ENCODE results near the gene ZNF445. TPM values are rescaled to one million over a fixed set of nuclear protein-coding genes. Genes with fewer than 3 reads are reported as not detected.
"Not testable (repeated sequence)": the region's sequence is repeated elsewhere in the genome, so short reads cannot be mapped to it uniquely, and the experiment has no call there.

Gene ZNF445
- total RNA-seq, 2 donors from 2014 or later = 9.2 to 15.7 TPM

DNA sequence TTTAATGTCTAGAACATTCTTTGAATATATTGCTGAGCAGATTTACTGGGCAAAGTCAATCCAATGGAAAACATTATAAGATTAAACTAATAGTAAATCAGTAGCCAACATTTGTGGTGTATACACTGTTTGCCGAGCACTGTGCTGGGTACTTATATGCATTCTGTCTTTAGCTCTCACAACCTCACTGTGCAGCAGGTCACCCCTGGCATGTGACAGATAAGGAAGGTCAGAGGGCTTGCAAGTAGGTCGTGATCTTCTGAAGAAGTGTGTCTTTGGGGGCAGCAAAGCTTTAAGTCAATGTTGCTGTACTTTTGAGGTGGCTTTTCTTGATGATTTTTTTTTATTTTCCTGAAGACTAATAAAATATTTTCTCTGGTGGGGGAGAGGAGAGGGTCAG is 76.7 kb downstream of the ZNF445 start:
- Histone ChIP-seq H3K4me1 (ENCODE audit: control insufficient read depth in 1 of 2, low read depth in 2 of 2) (no peaks in the 10 kb centered on the region), H3K4me3 (no peak overlapping the region), H3K36me3 (peaks cover 12% of the 10 kb centered on the region), H3K9me3 (no peaks in the 10 kb centered on the region), H3K27me3 (replicated peaks; ENCODE audit: insufficient read depth) (no peaks in the 10 kb centered on the region), H3K27ac (no peak overlapping the region)
- TF ChIP-seq, protein P1, sequence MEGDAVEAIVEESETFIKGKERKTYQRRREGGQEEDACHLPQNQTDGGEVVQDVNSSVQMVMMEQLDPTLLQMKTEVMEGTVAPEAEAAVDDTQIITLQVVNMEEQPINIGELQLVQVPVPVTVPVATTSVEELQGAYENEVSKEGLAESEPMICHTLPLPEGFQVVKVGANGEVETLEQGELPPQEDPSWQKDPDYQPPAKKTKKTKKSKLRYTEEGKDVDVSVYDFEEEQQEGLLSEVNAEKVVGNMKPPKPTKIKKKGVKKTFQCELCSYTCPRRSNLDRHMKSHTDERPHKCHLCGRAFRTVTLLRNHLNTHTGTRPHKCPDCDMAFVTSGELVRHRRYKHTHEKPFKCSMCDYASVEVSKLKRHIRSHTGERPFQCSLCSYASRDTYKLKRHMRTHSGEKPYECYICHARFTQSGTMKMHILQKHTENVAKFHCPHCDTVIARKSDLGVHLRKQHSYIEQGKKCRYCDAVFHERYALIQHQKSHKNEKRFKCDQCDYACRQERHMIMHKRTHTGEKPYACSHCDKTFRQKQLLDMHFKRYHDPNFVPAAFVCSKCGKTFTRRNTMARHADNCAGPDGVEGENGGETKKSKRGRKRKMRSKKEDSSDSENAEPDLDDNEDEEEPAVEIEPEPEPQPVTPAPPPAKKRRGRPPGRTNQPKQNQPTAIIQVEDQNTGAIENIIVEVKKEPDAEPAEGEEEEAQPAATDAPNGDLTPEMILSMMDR (IDR thresholded peaks at IDR 0.05) = no peak
- ATAC-seq (ENCODE audit: insufficient number of reproducible peaks, low FRiP score, low read depth) (no peak), DNase-seq (ENCODE audit: low spot score) (no peak)

DNA sequence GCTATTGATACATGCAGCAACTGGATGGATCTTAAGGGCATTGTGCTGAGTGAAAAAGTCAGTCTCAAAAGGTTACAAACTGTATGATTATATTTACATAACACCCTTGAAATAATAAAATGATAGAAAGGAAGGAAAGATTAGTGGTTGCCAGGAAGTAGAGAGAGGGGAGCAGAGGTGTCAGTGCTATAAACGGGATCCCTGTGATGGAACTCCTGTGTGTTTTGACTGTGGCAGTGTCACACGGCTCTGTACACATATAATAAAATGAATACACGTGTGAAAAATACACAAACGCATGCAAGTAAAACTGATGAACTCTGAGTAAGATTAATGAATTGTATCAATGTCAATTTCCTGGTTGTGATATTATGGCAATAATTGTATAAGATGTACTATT is 78.6 kb downstream of the ZNF445 start:
- Histone ChIP-seq H3K36me3 (peaks cover 8% of the 10 kb centered on the region), H3K27ac (no peak overlapping the region), H3K4me3 (no peak overlapping the region), H3K4me1 (ENCODE audit: control insufficient read depth in 1 of 2, low read depth in 2 of 2) (no peaks in the 10 kb centered on the region), H3K9me3 (no peaks in the 10 kb centered on the region), H3K27me3 (replicated peaks; ENCODE audit: insufficient read depth) (no peaks in the 10 kb centered on the region)
- ATAC-seq (ENCODE audit: insufficient number of reproducible peaks, low FRiP score, low read depth) = no peak
- DNase-seq (ENCODE audit: low spot score) = no peak
- TF ChIP-seq, protein P1 (IDR thresholded peaks at IDR 0.05) = no peak

DNA sequence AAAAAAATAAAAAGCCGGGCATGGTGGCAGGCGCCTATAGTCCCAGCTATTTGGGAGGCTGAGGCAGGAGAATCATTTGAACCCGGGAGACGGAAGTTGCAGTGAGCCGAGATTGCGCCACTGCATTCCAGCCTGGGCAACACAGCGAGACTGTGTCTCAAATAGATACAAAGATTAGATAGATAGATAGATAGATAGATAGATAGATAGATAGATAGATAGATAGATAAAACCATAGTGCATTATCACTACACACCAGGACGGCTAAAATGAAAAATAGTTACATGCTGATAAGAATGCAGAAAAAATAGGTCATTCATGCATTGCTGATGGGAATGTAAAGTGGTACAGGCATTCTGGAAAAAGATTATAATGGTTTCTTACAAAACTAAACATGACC is 79.2 kb downstream of the ZNF445 start:
- H3K27ac ChIP-seq; H3K36me3 ChIP-seq; H3K9me3 ChIP-seq; DNase-seq (ENCODE audit: low spot score); H3K27me3 ChIP-seq (replicated peaks; ENCODE audit: insufficient read depth); H3K4me1 ChIP-seq (ENCODE audit: control insufficient read depth in 1 of 2, low read depth in 2 of 2); H3K4me3 ChIP-seq; ATAC-seq (ENCODE audit: insufficient number of reproducible peaks, low FRiP score, low read depth): not testable (repeated sequence)

DNA sequence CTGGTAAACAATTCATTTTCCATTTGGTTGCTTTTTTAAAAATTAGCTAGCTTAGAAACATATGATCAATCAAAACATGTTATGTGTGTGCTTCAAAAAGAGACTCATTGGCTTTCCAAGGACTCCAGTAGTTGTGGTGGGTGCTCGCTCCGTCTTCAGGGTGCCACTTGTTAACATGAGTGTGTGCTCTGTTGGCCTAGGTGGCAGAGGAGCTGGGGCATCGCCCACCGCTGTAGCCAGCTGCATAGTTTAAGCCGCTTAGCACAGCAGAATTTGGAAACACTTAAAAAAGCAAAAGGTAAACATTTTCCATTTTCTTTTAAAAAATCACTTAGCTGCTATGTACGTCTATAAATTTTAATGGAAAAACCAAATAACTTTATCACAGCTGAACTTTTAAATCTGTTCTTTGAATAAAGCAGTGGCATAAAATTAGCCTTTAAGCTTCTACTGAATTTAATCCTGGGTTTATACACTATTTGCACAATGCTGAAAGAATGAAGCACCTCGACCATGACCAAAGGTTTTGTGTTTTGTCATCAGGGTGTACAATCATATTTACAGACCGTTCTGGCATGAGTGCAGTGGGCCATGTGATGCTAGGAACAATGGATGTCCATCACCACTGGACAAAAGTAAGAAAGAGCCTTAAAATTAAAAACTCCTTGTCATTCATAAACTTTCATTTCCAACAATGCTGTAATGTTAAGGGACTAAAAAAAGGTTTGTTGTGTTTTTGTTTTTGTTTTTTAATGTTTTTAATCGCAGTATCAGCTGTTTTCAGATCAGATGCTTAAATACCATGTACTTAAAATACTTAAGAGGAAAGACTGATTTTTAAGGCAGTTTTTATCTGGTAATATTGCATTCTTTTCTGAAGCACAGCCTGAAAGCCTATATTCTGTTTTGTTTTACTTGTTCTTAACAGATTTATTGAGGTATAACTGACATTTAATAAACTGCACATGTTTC is 81.0 kb downstream of the ZNF445 start:
- Histone ChIP-seq H3K4me3 (no peak overlapping the region), H3K27ac (no peak overlapping the region), H3K36me3 (peaks cover 8% of the 10 kb centered on the region), H3K9me3 (no peaks in the 10 kb centered on the region), H3K27me3 (replicated peaks; ENCODE audit: insufficient read depth) (no peaks in the 10 kb centered on the region), H3K4me1 (ENCODE audit: control insufficient read depth in 1 of 2, low read depth in 2 of 2) (no peaks in the 10 kb centered on the region)
- ATAC-seq (ENCODE audit: insufficient number of reproducible peaks, low FRiP score, low read depth) (no peak), DNase-seq (ENCODE audit: low spot score) (no peak)
- TF ChIP-seq, protein P1 (IDR thresholded peaks at IDR 0.05) = no peak

- H3K4me1 ChIP-seq (ENCODE audit: control insufficient read depth in 1 of 2, low read depth in 2 of 2) = no peaks in the 10 kb centered on the region
- no peak overlapping the region for H3K27ac ChIP-seq
- ATAC-seq (ENCODE audit: insufficient number of reproducible peaks, low FRiP score, low read depth) (no peak), DNase-seq (ENCODE audit: low spot score) (no peak)
- H3K4me3 ChIP-seq = no peak overlapping the region
- TF ChIP-seq, protein P1 (IDR thresholded peaks at IDR 0.05) = no peak
- no peaks in the 10 kb centered on the region for H3K27me3 ChIP-seq (replicated peaks; ENCODE audit: insufficient read depth)
- no peaks in the 10 kb centered on the region for H3K9me3 ChIP-seq
- peaks cover 8% of the 10 kb centered on the region for H3K36me3 ChIP-seq
Measured at GRCh38 chr3:44395714-44396113, 81.8 kb downstream of the ZNF445 start.

Data from thoracic aorta (tissue), 2 donors.